SW 1271 (cell line): Measurements from ENCODE around the gene VSX1.

Source experiments
- DNase-seq, 2 experiments: peaks; one replicate each; lab custom pipeline; 2025; lab: John Stamatoyannopoulos, UW

VSX1 gene

DNA sequence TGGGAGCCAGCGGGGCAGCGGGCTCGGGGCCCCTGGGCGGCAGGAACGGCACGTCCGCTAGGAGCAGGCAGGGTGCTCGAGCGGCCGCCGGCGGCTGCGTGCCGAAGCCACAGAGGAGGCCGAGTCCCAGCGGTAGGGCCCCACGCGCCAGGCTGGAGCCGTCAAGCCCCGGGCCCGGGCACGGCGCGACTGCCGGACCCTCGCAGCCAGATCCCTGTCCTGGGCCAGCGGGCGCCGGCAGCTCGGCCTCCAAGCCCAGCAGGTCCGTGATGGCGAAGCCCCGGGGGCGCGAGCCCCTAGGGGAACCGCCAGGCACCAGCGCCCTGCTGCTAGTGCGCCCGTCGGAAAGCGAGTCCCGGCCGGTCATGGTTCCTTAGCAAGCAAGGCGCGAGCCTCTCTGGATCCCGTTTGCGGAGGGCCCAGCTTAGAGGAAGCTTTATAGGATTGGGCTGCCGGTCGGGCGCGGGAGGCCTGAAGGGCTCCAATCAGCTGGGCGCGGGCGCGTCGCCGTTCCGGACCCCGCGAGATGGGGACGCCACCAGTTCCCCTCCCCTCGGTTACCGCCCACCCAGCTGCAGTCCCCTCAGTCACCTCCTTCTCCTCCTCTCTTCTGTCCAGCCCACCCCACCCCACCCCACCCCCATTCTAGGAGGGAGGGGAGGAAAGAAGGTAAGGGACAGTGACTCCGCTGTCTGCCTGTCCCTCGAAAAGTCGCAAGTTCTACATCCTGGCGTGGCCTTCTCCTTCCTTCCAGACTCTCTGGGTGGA is at the start of gene VSX1:
VSX1 (minus strand) TSS at position 412 of the 768 bp plus-strand sequence; CDS start at position 367, 45 bp downstream.
- DNase-seq, result no peak

DNA sequence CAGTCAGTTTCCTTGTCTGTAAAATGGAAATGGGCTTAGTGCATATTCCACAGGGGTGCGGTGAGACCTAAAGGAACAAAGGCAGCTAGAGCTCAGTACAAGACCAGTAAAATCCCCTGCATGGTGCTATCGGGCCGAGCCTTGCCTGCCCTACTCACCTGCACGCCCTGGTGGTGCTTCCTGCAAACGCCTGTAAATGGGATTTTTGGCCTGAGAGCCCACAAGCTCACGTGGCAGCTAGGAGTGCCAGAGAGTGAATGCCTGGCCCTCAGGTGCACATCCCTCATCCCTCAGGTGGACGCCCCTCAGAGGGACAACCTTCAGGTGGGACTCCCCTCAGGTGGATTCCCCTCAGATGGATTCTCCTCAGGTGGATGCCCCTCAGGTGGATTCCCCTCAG is 48.0 kb upstream of the VSX1 start:
- DNase-seq, result no peak

DNA sequence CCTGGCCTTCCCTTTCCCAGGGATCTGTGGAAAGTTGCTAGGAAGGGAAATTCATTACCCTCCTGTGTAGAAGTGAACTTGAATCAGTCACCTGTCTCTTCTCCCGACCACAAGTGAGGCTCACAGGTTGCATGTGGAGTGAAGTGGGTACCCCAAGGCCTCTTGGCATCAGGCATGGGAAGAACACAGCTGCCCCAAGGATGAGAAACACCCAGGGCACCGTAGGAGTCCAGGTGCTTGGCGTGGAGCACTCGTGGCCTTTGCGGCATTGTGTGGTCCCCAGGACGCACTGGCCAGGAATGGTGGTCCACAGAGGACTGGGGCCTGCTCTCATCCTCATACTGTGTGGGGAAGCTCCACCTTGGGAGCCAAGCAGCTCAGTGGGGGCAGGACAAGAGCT is 47.5 kb upstream of the VSX1 start:
- no peak for DNase-seq

DNA sequence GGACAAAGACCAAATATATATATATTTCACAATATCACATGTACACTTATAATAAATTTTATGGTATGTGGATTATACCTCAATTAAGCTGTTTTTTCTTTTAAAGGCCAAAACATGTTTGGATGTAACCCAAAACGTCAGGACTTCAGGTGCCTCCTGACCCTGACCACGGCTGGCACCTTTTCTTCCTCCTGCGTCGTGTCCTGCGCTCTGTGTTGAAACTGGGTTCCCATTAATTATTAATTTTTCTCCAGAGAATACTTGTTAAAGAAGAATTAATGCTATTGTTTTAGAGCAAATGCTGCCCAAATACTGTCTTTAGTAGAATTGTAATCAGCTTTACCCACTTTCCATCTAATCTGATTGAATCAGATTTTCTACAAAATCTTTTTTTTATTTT is 46.7 kb upstream of the VSX1 start:
- DNase-seq, result no peak

DNA sequence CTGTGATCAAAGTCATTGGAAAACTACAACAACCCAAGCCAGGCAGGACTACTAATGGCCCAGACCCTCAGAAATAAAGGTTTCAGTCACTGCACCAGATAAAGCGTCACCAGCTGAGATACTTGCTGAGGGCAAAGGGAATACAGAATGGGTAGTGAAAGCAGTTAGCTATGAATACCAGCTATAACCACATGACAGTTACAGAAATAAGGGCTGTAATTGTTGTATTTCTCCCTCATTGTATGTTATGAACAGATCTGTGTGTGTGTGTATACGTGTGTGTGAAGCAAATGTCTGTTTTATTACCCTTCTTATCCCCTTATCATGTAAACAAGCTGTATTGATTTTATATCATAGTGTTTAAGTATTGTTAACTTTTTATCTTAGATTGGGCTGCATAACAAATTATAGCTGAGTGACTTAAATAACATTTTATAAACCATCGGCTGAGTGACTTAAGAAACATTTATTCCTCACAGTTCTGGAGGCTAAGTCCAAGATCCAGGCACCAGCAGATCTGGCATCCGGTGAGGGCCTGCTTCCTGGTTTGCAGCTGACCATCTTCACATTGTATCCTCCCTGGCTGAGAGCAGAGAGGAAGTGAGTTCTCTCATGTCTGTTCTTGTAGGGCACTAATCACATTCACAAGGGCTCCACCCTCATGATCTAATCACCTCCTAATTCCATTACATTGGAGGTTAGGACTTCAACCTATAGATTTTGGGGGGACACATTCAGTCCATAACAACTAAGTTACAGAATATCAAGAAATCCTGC is 46.0 kb upstream of the VSX1 start:
- DNase-seq, result no peak

DNA sequence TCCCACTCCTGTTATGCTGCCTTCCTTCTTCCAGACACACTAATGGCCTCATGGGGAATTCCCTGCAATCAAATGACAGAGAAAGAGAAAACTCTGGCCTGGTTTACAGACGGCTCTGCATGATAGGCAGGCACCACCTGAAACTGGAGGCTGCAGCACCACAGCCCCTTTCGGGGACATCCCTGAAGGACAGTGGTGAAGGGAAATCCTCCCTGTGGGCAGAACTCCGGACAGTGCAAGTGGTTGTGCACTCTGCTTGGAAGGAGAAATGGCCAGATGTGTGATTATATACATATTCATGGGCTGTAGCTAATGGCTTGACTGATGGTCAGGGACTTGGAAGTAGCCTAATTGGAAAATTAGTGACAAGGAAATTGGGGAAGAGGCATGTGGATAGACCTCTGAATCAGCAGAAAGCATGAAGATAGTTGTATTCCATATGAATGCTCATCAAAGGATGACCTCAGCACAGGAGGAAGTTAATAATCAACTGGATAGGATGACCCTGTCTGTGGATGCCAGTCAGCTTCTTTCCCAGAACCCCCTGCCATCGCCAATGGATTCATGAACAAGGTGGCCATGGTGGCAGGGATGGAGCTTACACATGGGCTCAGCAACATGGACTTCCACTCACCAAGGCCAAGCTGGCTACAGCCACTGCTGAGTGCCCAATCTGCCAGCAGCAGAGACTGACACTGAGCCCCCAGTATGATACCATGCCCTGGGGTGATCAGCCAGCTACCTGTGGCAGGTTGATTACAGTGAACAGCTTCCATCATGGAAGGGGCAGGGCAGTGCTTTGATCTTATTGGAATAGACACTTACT is 44.5 kb upstream of the VSX1 start:
- no peak for DNase-seq

DNA sequence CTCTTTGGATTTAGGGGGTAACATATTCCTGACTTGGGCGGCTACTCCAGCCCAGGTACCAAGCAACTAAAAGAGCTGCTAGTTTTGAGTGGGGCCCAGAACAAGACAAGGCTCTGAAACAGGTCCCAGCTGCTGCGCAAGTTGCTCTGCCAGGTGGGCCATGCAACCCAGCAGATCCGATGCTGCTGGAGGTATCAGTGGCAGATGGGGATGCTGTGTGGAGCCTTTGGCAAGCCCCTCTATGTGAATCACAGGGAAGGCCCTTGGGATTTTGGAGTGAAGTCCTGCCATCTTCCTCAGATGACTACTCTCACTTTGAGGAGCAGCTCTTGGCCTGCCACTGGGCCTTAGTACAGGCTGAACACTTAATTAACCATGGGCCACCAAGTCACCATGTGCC is 43.7 kb upstream of the VSX1 start:
- DNase-seq, result no peak

DNA sequence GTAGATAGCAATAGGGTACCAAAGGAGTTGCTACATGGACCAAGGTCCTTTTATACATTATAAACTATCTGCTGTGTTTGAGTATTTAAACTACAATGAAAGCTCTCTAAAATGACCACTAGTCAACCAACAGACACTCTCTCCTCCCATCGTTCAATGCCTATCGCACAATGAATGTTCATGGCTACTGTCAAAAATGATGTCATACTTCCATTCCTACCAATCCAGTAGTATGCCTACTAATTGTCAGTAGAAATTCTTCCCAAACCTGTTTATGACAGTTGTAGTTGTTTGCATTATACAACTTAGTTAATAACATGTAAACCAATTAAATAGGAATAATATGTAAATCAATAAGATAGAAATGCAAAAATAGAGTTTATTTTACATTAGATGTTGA is 39.0 kb upstream of the VSX1 start:
- no peak for DNase-seq

DNA sequence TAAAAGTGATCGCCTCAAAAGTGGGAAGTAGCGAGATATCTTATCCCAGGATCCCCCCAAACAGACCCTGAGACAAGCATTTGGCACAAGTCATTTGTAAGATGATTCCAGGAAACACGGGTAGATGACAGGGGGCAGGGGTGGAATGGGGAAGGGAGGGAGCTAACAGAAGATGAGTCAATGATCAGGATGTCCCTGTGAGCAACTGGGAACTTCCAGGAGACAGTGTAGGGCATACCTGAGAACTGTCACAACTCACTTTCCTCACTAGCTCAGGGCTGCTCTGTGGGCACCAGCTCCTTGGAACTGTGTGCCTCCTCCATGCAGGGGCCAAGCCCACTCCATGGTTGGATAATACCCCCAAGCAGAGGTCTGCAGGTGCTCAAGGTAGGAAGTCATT is 38.5 kb upstream of the VSX1 start:
- no peak for DNase-seq

DNA sequence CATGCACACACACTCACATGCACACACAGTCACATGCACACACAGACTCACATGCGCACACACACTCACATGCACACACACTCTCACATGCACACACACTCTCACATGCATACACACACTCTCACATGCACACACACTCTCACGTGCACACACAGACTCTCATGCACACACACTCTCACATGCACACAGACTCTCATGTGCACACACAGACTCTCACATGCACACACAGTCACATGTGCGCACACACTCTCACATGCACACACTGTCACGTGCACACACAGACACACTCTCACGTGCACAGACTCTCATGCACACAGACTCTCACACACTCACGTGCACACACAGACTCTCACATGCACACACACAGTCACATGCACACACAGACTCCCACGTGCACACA is 36.6 kb upstream of the VSX1 start:
- no peak for DNase-seq

DNA sequence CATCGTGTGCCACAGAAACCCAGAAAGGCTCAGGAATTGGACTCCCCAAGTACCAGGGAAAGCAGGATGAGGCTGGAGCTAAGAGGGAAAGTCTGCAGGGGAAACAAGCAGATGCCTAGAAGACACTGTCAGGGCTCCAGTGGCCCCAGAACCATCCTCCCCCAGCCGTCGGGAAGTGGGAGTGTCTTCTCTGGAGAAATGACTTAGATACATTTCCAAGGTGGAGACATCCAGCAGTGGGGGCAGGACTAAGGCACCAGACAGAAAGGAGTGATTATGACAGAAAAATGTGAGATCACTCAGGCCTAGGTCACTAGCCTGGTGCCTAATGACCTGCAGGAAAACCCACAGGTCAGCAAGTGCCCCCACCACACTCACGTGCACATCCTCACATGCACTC is 36.0 kb upstream of the VSX1 start:
- no peak for DNase-seq

DNA sequence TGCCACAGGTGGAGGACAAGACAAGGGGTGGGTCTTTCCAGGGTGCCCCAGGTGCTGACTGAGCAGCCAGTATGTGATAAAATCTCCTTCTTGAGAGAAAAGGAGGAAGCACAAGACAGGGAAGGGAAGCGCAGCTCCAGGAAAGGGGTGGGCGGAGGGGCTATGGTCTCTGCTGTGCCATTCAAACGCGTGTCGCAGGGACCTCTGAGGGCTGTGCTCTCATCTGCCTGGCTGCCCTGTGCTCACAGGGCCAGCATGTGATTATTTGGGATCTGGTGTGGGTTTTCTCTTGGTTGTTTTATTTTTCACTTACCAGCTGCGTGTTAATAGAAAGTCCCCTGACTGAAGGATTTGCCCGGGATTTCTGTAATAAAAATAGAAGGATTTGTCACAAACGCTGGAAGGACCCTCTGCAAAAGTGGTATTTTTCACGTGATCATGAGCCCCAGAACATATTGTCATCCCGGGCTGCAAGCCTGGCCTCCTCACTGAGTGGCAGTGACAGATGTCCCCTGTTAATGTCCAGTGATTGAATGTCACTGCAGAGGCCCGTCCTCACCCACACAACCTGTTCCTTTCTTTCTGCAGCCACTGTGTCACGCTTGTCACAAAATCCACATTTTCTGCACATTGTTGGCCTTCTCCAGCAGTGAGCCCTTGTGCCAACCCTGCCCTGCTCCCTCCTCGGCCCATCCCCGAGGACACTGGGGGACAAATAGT is 35.0 kb upstream of the VSX1 start:
- no peak for DNase-seq

DNA sequence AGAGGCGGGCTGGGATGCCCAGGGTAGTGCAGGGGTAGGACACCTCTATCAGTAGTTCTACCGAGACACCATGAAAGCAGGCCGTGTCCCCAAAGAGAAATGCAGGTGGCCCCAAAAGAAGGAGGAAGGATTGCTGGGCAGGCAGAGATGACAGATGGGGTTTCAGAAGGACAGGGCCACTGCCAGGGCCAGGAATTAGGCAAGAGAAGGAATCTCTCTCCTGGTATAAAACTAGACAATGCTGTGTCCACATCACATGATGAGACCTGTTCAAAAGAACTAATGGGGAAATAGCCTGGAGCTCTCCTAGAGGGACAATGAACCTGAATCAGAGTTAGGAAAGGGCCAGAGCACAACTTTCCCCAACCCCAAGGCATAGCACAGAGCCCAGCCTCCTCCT is 21.6 kb upstream of the VSX1 start:
- no peak for DNase-seq

DNA sequence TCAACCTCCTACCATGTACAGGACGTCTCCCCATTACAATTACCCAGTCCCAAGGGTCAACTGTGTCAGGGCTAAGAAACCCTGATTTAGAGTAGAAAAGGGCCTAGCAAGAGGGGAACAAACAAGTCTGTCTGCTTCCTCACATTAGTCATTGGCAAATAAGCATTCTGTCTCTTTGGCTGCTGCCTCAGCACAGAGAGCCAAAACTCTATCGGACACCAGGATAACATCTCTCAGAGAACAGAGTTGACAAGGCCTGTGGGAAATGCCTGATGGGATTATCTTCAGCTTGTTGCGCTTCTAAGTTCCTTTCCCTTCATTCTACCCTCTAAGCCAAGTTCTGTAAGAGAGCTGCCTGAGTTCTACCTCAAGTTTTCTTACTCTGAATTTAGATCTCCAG is 19.0 kb upstream of the VSX1 start:
- DNase-seq, result no peak

DNA sequence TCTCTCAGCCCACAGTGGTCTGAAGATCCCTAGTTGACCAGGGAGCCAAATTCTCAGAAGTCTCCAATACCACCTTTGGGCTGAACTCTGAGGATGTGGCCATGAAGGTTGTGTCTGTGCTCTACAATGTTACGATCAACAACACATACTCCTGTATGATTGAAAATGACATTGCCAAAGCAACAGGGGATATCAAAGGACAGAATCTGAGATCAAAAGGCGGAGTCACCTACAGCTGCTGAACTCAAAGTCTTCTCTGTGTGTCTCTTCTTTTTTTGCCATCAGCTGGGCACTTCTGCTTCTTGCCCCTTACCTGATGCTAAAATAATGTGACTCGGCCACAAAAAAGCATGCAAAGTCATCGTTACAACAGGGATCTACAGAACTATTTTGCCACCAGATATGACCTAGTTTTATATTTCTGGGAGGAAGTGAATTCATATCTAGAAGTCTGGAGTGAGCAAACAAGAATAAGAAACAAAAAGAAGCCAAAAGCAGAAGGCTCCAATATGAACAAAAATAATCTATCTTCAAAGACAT is 17.7 kb upstream of the VSX1 start:
- no peak for DNase-seq

DNA sequence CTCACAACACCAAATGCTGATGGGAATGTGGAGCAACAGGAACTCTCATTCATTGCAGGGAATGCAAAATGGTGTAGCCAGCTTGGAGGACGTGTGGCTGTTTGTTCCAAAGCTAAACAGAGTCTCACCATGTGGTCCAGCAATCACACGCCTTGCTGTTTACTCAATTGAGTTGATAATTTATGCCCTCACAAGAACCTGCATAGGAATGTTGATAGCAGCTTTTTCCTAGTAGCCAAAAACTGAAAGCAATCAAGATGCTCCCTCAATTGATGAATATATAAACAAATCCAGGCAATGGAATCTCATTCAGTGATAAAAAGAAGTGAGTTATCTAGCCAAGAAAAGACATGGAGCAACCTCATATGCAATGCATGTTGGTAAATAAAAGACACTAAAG is 15.6 kb upstream of the VSX1 start:
- DNase-seq, result no peak

DNA sequence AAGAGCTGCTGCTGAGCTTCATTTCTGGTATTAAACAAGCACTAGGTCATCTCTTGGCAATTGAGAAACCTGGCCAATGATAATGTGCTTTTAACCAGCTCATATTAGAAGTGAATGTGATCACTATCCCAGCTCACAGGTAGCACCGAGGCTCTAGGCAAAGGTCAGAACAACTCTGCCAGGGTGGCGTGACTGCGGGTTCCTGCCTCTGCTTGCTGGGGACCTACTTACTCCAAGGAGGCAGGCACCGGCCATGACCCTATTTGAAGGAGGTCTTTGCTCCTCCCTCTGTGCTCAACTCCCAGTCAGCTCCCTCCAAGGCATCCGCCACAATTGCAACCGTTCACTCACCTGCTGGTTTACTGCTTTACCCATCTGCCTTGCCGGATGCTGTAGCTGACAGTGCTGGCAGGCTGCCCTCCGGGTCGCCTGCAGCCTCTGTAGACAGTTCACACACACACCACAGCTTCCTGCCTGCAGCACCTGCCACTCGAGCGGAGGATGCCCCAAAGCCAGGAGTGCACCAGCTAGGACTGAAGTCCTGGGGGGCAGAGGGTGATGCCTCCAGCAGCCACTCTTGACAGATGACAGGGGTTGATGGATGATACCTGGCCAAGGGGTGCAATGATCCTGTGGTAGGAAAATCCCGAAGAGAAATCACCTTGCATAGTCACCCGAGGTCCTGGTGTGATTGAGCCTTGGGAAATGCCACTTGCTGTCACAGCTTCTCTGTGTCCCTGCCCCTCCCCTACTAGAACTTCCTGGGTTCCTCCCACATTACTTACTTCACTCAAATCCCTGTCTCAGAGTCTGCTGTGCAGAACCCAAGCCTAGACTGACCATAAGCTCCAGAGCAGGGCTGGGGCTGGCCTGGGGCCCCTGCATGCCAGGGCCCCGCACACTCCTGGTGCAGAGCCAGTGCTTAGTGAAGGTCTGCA is 8.8 kb upstream of the VSX1 start:
- no peak for DNase-seq

DNA sequence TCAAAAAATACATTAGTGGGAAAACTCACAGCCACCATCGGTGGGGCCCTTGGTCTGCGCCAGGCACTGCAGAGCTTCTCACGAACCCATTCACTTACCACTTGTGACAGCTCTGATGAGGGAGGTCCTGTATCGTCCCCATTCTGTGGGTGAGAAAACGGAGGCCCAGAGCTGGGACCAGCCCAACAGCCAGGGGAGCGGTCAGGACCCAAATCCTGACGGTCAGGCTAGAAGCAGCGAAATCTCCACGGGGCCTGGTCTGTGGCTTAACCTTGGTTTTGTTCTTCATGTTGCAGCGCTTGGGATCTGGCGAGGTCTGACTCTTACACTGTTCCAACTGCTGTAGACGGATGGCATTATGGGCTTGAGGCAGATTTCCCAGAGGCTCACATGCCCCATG is 7.7 kb upstream of the VSX1 start:
- DNase-seq, result no peak

DNA sequence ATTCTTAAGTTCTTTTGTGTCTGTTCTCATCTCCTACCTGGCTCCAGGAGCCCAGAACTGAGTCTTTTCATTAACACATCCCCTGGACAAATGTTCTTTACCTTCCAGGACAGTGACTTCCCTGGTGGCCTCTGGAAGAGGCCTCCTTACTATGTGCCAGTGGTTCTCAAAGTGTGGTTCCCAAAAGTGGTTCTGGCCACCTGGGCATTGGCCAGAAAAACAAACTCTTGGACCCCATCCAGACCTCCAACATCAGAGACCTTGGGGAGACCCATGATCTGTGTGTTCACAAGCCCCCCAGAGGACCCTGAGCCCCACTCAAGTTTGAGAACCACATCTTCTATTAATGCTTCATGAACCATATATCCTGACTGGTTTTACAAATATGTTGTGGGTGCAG is 7.2 kb upstream of the VSX1 start:
- no peak for DNase-seq

DNA sequence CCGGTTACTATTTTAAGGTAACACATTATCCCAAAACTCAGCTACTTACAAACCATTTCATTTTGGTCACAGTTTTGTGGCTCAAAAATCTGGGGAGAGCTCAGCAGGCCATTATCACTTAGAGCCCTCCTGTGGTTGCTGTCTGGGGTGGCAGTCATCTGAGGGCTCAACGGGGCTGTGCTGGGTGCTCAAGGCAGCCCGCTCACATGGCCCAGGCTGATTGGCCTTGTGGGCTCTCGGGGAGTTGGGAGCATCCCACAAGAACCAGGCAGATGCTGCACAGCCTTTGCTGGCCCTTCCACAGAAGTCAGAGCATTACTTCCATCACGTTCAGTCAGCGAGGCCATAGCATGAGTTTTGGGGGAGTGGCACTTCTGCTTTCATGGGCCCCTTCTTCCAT is 6.3 kb upstream of the VSX1 start:
- no peak for DNase-seq
